Measurements from ENCODE around the gene SENP1. TPM values are rescaled to one million over a fixed set of nuclear protein-coding genes. Genes with fewer than 3 reads are reported as not detected.

Gene SENP1
- total RNA-seq, 6 experiments from 2014 or later: 3.6 to 6.5 (median 5.1) TPM

DNA sequence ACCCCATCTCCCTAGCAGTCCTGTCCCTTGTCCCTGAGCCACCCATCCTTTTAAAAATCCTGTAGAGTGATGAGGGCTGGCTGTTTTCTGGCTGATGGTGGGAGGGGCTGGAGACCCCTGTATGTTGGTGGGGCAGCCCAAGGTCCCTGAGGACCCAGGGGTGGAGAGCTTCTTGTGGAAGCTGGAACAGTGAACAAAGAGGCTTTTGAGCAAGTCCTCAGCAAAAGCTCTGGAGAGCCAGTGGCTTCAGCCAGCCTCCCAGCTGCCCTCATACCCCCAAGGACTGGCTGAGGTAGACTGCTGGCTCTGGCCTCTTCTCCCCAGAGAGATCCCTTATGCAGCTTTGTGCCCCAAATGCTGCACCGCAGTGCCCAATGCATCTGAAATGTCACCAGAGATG, 72.4 kb downstream of the SENP1 start:
- Histone ChIP-seq H3K9me3 (no peaks in the 10 kb centered on the region), H3K4me1 (no peaks in the 10 kb centered on the region), H3K27ac (no peak overlapping the region), H3K4me3 (no peak overlapping the region), H3K36me3 (no peaks in the 10 kb centered on the region), H3K27me3 (no peaks in the 10 kb centered on the region)
- no peak for ATAC-seq
- no CpG with 5 or more reads among the region's 1 CpG for WGBS (ENCODE audit: insufficient coverage, low coverage, low lambda C conversion rate, missing lambda C conversion rate)
- TF ChIP-seq POLR2A (IDR thresholded peaks at IDR 0.05): no peak
- TF ChIP-seq, protein P1, sequence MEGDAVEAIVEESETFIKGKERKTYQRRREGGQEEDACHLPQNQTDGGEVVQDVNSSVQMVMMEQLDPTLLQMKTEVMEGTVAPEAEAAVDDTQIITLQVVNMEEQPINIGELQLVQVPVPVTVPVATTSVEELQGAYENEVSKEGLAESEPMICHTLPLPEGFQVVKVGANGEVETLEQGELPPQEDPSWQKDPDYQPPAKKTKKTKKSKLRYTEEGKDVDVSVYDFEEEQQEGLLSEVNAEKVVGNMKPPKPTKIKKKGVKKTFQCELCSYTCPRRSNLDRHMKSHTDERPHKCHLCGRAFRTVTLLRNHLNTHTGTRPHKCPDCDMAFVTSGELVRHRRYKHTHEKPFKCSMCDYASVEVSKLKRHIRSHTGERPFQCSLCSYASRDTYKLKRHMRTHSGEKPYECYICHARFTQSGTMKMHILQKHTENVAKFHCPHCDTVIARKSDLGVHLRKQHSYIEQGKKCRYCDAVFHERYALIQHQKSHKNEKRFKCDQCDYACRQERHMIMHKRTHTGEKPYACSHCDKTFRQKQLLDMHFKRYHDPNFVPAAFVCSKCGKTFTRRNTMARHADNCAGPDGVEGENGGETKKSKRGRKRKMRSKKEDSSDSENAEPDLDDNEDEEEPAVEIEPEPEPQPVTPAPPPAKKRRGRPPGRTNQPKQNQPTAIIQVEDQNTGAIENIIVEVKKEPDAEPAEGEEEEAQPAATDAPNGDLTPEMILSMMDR (IDR thresholded peaks at IDR 0.05): no peak
- DNase-seq: no peak
- intact Hi-C loops (cut with DNase I): no loop called here

DNA sequence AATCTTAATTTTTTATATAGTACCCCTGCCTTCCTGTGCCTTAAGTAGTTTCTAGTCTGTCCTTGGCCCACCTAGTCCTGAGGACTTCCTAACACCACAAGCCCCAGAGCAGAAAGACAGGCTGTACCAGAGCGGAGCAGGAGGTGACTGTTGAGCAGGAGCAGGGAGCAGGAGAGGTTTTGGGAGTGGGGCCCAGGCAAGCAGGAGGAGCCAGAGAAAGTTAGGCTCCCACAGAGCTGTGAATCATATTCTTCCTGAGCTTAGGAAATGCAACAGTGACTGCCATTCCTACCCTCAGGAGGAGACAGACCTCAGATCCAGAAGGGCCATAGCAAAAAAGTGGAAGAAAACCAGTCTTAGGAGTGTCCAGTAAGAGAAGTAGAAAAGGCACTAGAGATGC, 73.3 kb downstream of the SENP1 start:
- Histone ChIP-seq H3K4me1 (no peaks in the 10 kb centered on the region), H3K27me3 (no peaks in the 10 kb centered on the region), H3K36me3 (no peaks in the 10 kb centered on the region), H3K27ac (no peak overlapping the region), H3K9me3 (no peaks in the 10 kb centered on the region), H3K4me3 (no peak overlapping the region)
- 75% methylated on average over 1 of the region's 1 CpG for WGBS (ENCODE audit: insufficient coverage, low coverage, low lambda C conversion rate, missing lambda C conversion rate)
- DNase-seq: no peak
- ATAC-seq: no peak
- intact Hi-C loops (cut with DNase I): no loop called here
- TF ChIP-seq, protein P1 (IDR thresholded peaks at IDR 0.05): no peak
- no peak for TF ChIP-seq POLR2A (IDR thresholded peaks at IDR 0.05)

DNA sequence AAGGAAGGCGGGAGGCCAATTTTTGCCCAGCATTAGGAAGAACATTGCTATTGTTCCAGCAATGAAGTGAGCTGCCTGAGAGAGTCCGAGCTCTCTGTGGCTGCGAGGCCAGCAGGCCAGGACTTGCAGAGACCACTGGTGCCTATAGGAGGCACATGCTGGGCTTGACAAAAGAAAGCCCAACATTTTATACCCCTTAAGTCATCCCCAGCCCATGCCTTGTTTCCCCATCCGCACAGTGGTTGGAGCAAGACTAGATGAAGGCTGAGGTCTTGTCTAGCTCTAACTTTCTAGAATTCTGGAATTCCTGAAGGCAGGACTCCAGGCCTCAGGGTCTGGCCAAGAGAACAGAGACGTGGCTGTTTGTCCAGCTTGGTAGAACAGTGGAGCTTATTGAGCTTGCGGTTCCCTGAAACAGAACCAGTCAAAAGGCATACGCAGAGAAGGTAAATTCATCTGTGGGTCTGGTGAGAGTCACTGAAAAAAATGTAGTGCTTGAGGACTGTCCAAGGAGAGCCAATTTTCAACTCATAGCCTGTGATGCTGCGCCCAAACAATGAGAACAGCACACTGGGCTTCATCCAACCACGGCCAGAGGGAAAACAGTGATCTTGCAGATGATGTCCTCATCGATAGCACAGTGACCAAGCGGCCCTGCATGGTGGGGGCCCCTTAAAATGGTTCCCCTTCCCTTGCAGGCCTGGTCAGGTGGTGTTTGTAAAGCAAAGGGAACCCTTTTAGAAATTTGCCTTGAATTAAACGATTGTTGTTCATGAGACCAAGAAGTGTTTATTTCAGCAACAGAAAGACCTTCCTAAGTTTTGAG, 74.5 kb downstream of the SENP1 start:
- TF ChIP-seq, protein P1 (IDR thresholded peaks at IDR 0.05): no peak
- TF ChIP-seq POLR2A (IDR thresholded peaks at IDR 0.05): no peak
- H3K27ac ChIP-seq: no peak overlapping the region
- no peaks in the 10 kb centered on the region for H3K9me3 ChIP-seq
- no peaks in the 10 kb centered on the region for H3K36me3 ChIP-seq
- intact Hi-C loops (cut with DNase I): no loop called here
- H3K27me3 ChIP-seq: no peaks in the 10 kb centered on the region
- ATAC-seq: no peak
- no peak for DNase-seq
- whole genome bisulfite sequencing (ENCODE audit: insufficient coverage, low coverage, low lambda C conversion rate, missing lambda C conversion rate): 83% methylated on average over 6 of the region's 12 CpGs
- H3K4me1 ChIP-seq: no peaks in the 10 kb centered on the region
- no peak overlapping the region for H3K4me3 ChIP-seq

DNA sequence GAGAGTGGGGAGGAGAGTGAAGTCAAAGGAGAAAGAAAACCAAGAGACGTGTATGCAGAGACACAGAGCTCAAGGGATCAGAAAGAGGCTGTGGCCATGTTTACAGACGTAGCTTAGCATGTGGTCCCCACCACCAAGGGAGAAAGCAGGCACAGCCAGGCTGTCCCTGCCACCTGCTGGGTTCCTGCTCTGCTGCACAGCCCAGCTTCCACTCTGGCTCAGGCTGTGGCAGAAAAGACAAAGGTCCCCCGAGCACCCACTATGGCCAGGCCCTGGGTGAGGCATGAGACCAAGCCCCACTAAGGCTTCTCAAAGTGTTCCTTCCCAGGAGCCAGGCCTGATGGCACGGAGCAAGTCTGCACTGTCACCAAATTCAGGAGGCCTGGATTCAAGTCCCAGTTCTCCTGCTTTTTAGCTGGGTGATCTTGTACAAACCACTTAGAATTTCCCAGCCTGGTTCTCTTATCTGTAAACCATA, 75.7 kb downstream of the SENP1 start:
- no peak for ATAC-seq
- Histone ChIP-seq H3K9me3 (no peaks in the 10 kb centered on the region), H3K4me3 (no peak overlapping the region), H3K36me3 (no peaks in the 10 kb centered on the region), H3K27me3 (no peaks in the 10 kb centered on the region), H3K27ac (no peak overlapping the region), H3K4me1 (no peaks in the 10 kb centered on the region)
- 83% methylated on average over 1 of the region's 4 CpGs for WGBS (ENCODE audit: insufficient coverage, low coverage, low lambda C conversion rate, missing lambda C conversion rate)
- intact Hi-C loops (cut with DNase I): no loop called here
- DNase-seq: no peak
- TF ChIP-seq POLR2A (IDR thresholded peaks at IDR 0.05): no peak
- TF ChIP-seq, protein P1 (IDR thresholded peaks at IDR 0.05): no peak
